PC-9 (cell line): ENCODE results near the gene BOK. TPM values are rescaled to one million over a fixed set of nuclear protein-coding genes. Genes with fewer than 3 reads are reported as not detected.

Experiments used
- BruUV-seq: library from RNA; stranded (reverse); fragments of 400-500 nt; replicated peaks from 2 replicates; lab custom pipeline; 2021; lab: Mats Ljungman, UMichigan
- CTCF ChIA-PET: fragments of 300-600 bp; sonication (Branson Sonifier 250); formaldehyde crosslinking; loops from one replicate; lab custom pipeline; 2022; ENCODE audit warnings: antibody characterized with exemption; lab: Charles Lee
- POLR2A ChIA-PET: fragments of 300-600 bp; sonication (Branson Sonifier 250); formaldehyde crosslinking; loops from one replicate; lab custom pipeline; 2022; ENCODE audit warnings: antibody characterized with exemption; ENCODE audit not compliant: unreplicated experiment; lab: Charles Lee
- DNase-seq, 2 experiments: peaks; one replicate each; pipeline versions ENCODE4 v3.0.0 to v3.0.0-alpha.2; 2015 to 2022; ENCODE audit warnings: mixed read lengths in 1 of 2
- H2AFZ ChIP-seq: fragments of 200-600 bp; sonication (generic); 2 replicates; pipeline ENCODE4 v1.8.1; 2017; ENCODE audit warnings: antibody characterized with exemption
- H3F3A ChIP-seq: fragments of 200-600 bp; sonication (generic); 2 replicates; pipeline ENCODE4 v1.8.1; 2017; ENCODE audit warnings: antibody characterized with exemption, mild to moderate bottlenecking, low read depth; ENCODE audit not compliant: insufficient read depth
- H3K27ac ChIP-seq: fragments of 200-600 bp; sonication (generic); 2 replicates; pipeline ENCODE4 v1.6.1; 2016; ENCODE audit warnings: mixed run types
- H3K27me3 ChIP-seq: fragments of 200-600 bp; sonication (generic); 2 replicates; pipeline ENCODE4 v1.6.1; 2016; ENCODE audit warnings: low read depth, mixed run types; ENCODE audit not compliant: insufficient read depth
- H3K36me3 ChIP-seq: fragments of 200-600 bp; sonication (generic); 2 replicates; pipeline ENCODE4 v1.6.1; 2016; ENCODE audit warnings: low read depth, mixed run types
- H3K4me1 ChIP-seq: fragments of 200-600 bp; sonication (generic); replicated peaks from 2 replicates; pipeline ENCODE4 v1.6.1; 2016; ENCODE audit warnings: mixed run types; ENCODE audit not compliant: insufficient read depth
- H3K4me2 ChIP-seq: fragments of 200-600 bp; sonication (generic); 2 replicates; pipeline ENCODE4 v1.6.1; 2017; ENCODE audit warnings: mixed run types
- H3K4me3 ChIP-seq: fragments of 200-600 bp; sonication (generic); 2 replicates; pipeline ENCODE4 v1.6.1; 2016; ENCODE audit warnings: mixed run types
- H3K79me2 ChIP-seq: fragments of 200-600 bp; sonication (generic); 2 replicates; pipeline ENCODE4 v1.6.1; 2017; ENCODE audit warnings: low read depth, mixed run types
- H3K9me2 ChIP-seq: fragments of 200-600 bp; sonication (generic); 2 replicates; pipeline ENCODE4 v1.8.1; 2017; ENCODE audit warnings: mild to moderate bottlenecking; ENCODE audit not compliant: insufficient read depth
- H3K9me3 ChIP-seq: fragments of 200-600 bp; sonication (generic); 2 replicates; pipeline ENCODE4 v1.8.1; 2016; ENCODE audit warnings: low read depth; ENCODE audit not compliant: insufficient read depth
- H4K20me1 ChIP-seq: fragments of 200-600 bp; sonication (generic); 2 replicates; pipeline ENCODE4 v1.8.1; 2017; ENCODE audit not compliant: insufficient read depth
- EZH2 ChIP-seq: fragments of 200-600 bp; sonication (generic); IDR thresholded peaks from 2 replicates; pipeline ENCODE4 v1.8.0; 2017; ENCODE audit warnings: antibody characterized with exemption, low read depth
- intact Hi-C: fragments of 100-400 bp; cut with micrococcal nuclease; formaldehyde crosslinking; loops from one replicate; pipeline ENCODE4 v1.10.0; 2022; ENCODE audit not compliant: unreplicated experiment
- total RNA-seq: library from RNA; stranded (reverse); gene quantifications from 2 replicates; pipeline ENCODE4 v1.2.3, GENCODE V29; 2021
- TF ChIP-seq, protein P1 (sequence below): fragments of 200-600 bp; sonication (generic); conservative IDR thresholded peaks from 2 replicates; pipeline ENCODE4 v1.6.1; 2017; ENCODE audit warnings: mixed run types, antibody characterized with exemption, mild to moderate bottlenecking, moderate library complexity

BOK gene
- total RNA-seq, 1 experiment from 2014 or later: 72.8 TPM

DNA sequence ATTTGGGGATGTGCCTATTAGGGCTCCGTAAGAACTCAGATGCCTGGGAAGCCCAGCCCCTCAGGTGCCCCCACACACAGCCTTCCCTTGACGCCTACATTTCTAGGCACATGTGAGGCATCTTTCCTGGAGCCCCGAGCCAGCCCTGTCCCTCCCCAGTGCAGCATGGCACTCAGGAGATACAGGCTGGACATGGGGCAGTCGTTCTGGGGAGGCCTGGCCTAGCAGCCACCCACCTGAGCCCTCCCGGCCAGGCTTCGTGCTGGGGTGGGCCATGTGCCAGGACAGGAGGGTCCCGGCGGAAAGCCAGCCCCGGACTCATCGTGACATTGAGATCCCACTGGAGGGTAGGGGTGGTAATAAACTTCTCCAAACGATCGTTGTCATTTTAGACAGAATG is 15.2 kb downstream of the BOK start:
- H3K9me2 ChIP-seq: no peaks in the 10 kb centered on the region
- no peaks in the 10 kb centered on the region for H3K9me3 ChIP-seq
- no peaks in the 10 kb centered on the region for H3K4me1 ChIP-seq
- BruUV-seq: no TSS peak
- H3K27ac ChIP-seq: no peak overlapping the region
- TF ChIP-seq EZH2: no peak
- TF ChIP-seq, protein P1, sequence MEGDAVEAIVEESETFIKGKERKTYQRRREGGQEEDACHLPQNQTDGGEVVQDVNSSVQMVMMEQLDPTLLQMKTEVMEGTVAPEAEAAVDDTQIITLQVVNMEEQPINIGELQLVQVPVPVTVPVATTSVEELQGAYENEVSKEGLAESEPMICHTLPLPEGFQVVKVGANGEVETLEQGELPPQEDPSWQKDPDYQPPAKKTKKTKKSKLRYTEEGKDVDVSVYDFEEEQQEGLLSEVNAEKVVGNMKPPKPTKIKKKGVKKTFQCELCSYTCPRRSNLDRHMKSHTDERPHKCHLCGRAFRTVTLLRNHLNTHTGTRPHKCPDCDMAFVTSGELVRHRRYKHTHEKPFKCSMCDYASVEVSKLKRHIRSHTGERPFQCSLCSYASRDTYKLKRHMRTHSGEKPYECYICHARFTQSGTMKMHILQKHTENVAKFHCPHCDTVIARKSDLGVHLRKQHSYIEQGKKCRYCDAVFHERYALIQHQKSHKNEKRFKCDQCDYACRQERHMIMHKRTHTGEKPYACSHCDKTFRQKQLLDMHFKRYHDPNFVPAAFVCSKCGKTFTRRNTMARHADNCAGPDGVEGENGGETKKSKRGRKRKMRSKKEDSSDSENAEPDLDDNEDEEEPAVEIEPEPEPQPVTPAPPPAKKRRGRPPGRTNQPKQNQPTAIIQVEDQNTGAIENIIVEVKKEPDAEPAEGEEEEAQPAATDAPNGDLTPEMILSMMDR: no peak
- H2AFZ ChIP-seq: no peak overlapping the region
- no peak overlapping the region for H3K4me3 ChIP-seq
- CTCF ChIA-PET: no interaction called here
- DNase-seq: no peak
- H3K4me2 ChIP-seq: no peak overlapping the region
- POLR2A ChIA-PET: interaction anchor here (0.6 kb wide), 1 partner anchor 256 kb away, joined by 5 read pairs; no protein-coding TSS in a partner anchor
- no peaks in the 10 kb centered on the region for H4K20me1 ChIP-seq
- no peaks in the 10 kb centered on the region for H3K79me2 ChIP-seq
- no peaks in the 10 kb centered on the region for H3K36me3 ChIP-seq
- intact Hi-C loops: no loop called here
- no peaks in the 10 kb centered on the region; the same call in 1 of the 2 replicates for H3F3A ChIP-seq
- no peaks in the 10 kb centered on the region for H3K27me3 ChIP-seq

DNA sequence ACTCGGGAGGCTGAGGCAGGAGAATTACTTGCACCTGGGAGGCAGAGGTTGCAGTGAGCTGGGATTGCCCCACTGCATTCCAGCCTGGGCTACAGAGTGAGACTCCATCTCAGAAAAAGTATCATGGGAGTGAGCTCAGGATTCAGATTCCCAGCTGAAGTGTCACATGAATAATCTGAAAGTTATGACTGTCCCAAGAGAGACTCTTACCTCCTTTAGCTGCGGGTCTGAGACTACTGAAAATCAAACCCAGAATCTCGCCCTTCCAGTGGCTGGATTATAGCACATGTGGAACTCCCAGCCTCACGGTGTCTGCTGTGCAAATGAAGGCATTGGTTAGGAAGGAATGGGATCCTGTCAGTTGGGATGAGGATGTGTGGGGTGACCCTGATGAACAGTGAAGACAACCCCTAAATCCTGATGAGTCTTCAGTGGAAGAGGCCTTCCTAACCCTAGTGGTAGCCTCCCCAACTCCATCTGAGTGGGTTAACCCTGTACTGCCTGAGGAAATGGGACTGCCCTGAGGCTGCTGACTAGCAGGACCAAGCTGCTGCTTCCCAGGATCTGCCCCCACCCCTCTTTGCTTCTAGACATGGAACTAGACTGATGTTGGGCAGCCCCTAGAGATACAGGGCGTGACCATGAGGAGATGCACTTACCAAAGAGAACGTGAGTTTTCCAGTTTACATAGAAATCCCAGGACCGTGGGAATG is 16.5 kb downstream of the BOK start:
- Histone ChIP-seq H3K9me3 (no peaks in the 10 kb centered on the region), H2AFZ (no peak overlapping the region), H3K4me1 (no peaks in the 10 kb centered on the region), H3K9me2 (no peaks in the 10 kb centered on the region), H3K36me3 (no peaks in the 10 kb centered on the region), H4K20me1 (no peaks in the 10 kb centered on the region), H3K4me2 (no peak overlapping the region), H3K4me3 (no peak overlapping the region), H3F3A (no peaks in the 10 kb centered on the region; the same call in 1 of the 2 replicates), H3K79me2 (no peaks in the 10 kb centered on the region), H3K27me3 (no peaks in the 10 kb centered on the region), H3K27ac (no peak overlapping the region)
- TF ChIP-seq, protein P1: no peak
- TF ChIP-seq EZH2: no peak
- POLR2A ChIA-PET: no interaction called here
- intact Hi-C loops: no loop called here
- no TSS peak for BruUV-seq
- no peak for DNase-seq
- CTCF ChIA-PET: no interaction called here

GRCh38 chr2:241575624-241576292 is 17.2 kb downstream of the BOK start:
- no peak overlapping the region for H3K4me2 ChIP-seq
- CTCF ChIA-PET: no interaction called here
- H3K9me2 ChIP-seq: no peaks in the 10 kb centered on the region
- no peak for DNase-seq
- H3K9me3 ChIP-seq: no peaks in the 10 kb centered on the region
- BruUV-seq: no TSS peak
- no peaks in the 10 kb centered on the region for H3K36me3 ChIP-seq
- intact Hi-C loops: no loop called here
- POLR2A ChIA-PET: no interaction called here
- no peaks in the 10 kb centered on the region for H3K79me2 ChIP-seq
- no peaks in the 10 kb centered on the region for H4K20me1 ChIP-seq
- H2AFZ ChIP-seq: no peak overlapping the region
- no peaks in the 10 kb centered on the region for H3K27me3 ChIP-seq
- no peak for TF ChIP-seq EZH2
- TF ChIP-seq, protein P1: no peak
- H3K4me1 ChIP-seq: no peaks in the 10 kb centered on the region
- H3K4me3 ChIP-seq: no peak overlapping the region
- no peak overlapping the region for H3K27ac ChIP-seq
- H3F3A ChIP-seq: no peaks in the 10 kb centered on the region; the same call in 1 of the 2 replicates
